GM12864 (cell line): ENCODE data around the gene NSFL1C.
A peak's percentile ranks its signal among the peaks of the same experiment; 100 is the strongest.

Experiments used
- DNase-seq: peaks from one replicate; pipeline ENCODE4 v3.0.0-alpha.2; 2011; ENCODE audit warnings: low read depth
- H3K4me3 ChIP-seq: 2 replicates; pipeline ENCODE4 v1.5.1; 2011; ENCODE audit warnings: mild to moderate bottlenecking, low read depth, low read length, control low read depth
- CTCF ChIP-seq: IDR thresholded peaks from 2 replicates; pipeline ENCODE4 v1.5.1; 2011; ENCODE audit warnings: low read depth, mild to moderate bottlenecking, moderate library complexity, low read length, control low read depth, inconsistent platforms; ENCODE audit errors: missing control alignments

Gene NSFL1C

GRCh38 chr20:1484438-1485116 lies 17.9 kb upstream of the NSFL1C start:
- no peak overlapping the region for H3K4me3 ChIP-seq
- DNase-seq: no peak

GRCh38 chr20:1479831-1480595 lies 13.4 kb upstream of the NSFL1C start:
- no peak overlapping the region for H3K4me3 ChIP-seq
- no peak for DNase-seq
- no peak for TF ChIP-seq CTCF

More at GRCh38 chr20:1484438-1485116, 17.9 kb upstream of the NSFL1C start:
- TF ChIP-seq CTCF: no peak

- TF ChIP-seq CTCF: no peak
- no peak overlapping the region for H3K4me3 ChIP-seq
- DNase-seq: no peak
These were observed 11.9 kb upstream of the NSFL1C start for GRCh38 chr20:1478566-1478965.

- no peak overlapping the region for H3K4me3 ChIP-seq
- TF ChIP-seq CTCF: no peak
- DNase-seq: no peak
These were observed 11.3 kb upstream of the NSFL1C start for GRCh38 chr20:1477896-1478490.

GRCh38 chr20:1474817-1475603 lies 8.4 kb upstream of the NSFL1C start:
- no peak for DNase-seq

More at GRCh38 chr20:1474817-1475603, 8.4 kb upstream of the NSFL1C start:
- peak; percentile 30 for TF ChIP-seq CTCF
- no peak overlapping the region for H3K4me3 ChIP-seq
